HG02571 (cell line): ENCODE results near the gene INTS6.

ENCODE experiments used
- ATAC-seq: cut with Tn5 transposase; IDR thresholded peaks from one replicate; pipeline ENCODE4 v1.9.1; 2021; ENCODE audit warnings: mild to moderate bottlenecking, moderate library complexity; ENCODE audit not compliant: unreplicated experiment

INTS6 gene

DNA sequence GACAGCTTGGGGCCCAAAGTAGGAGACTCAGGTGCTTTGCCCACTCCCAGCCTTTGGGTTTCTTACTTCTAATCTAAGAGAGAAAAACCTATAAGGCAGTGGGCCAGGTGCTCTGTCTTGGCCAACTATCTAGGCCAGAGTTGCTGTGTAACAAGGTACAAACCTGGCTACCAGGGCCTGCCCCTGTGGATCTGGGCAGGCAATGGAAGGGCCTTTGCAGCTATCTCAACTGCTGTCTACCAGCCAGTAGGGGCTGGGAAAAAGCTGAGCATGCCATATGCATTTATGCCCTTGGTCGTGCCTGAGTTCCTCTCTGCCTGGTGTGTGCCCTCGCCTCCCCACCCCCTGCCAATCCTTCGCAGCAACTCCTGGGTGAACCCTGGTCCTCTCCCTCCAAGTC lies 130.0 kb downstream of the INTS6 start:
- ATAC-seq, result no peak

DNA sequence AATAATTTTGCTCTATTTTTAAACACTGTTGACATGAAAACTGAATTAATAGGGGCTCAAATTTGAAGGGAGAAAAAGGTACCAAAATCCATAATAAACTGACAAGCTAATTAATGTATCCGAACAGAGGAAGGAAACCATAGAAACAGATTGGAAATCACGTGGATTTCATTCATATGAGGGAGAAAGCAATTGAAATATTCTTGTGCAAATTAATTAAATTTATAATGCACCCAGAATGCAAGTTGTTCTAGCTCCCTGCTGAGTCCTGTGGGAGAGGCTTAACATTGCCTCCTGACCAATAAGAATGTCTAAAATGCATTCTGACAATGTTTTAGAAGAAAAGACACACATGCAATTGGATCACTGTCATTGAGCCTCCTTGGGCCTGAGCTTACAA lies 131.0 kb downstream of the INTS6 start:
- no peak for ATAC-seq

DNA sequence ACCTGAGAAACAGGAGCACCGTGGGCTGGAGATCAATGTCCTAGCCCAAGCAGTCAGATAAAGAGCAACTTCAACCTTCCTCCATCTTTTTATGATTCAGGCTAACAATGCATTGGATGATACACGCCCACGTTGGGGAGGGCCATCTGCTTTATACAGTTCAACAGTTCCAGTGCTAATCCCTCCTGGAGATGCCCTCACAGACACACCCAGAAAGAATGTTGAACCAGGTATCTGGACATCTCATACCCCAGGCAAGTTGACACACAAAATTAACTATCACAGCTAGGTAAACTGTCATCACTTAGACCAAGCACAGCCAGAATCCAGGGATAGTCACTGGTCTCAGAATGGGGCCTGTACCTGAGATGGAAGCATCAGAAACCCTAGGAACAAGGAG lies 134.0 kb downstream of the INTS6 start:
- ATAC-seq, result no peak

DNA sequence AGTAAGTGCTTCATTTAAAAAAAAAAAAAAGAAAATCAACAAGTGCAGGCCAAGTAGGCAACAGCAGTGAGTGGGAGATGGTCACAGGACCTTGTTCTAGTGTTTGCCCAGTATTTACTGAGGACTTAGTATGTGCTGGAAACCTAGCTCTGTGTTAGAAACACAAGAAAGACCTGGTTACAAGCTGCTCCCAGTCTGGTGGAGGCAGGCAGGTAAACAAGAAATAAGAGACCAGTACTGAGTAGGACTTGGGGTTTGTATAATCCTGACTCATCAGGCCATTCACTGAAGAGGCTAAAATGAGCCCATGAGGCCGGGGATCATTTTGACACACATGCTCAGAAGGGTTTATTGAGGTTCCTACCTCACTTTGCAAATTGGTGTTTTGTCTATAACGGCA lies 134.8 kb downstream of the INTS6 start:
- no peak for ATAC-seq

DNA sequence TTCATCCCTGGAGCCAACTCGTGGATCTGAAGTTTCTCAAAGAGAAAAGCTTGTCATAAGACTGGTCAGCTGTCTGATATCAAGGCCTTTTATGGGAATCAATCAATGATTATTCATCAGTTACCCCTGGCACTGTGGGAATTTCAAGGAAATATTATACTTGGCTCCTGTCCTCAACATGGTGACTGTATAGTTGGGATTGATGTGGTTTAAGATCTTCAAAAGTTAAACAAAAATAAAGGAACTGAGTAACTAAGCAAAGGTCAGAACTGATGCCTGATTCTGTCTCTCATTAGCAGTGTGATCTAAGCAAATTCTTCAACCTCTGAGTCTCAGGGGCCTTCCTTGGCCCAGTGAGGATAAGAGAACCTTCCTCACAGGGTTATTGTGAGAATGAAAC lies 135.6 kb downstream of the INTS6 start:
- ATAC-seq, result no peak

DNA sequence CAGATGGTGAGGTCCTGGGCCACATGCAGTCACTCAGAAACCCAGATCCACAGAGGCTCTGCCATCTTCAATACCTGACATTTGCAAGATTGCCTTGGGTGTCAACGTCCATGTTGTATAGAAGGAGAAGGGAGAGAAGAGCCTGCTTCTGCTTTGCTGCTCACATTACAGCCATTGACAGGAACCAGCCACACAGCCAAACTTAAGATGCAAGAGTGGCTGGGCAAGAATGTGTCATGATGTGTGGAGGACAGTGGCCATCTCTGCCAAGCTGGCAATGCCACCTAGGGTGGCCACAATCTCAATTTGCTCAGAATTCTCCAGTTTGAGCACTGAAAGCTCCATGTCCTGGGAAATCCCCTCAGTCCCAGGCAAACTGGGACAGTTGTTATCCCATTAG lies 139.2 kb downstream of the INTS6 start:
- ATAC-seq, result no peak

DNA sequence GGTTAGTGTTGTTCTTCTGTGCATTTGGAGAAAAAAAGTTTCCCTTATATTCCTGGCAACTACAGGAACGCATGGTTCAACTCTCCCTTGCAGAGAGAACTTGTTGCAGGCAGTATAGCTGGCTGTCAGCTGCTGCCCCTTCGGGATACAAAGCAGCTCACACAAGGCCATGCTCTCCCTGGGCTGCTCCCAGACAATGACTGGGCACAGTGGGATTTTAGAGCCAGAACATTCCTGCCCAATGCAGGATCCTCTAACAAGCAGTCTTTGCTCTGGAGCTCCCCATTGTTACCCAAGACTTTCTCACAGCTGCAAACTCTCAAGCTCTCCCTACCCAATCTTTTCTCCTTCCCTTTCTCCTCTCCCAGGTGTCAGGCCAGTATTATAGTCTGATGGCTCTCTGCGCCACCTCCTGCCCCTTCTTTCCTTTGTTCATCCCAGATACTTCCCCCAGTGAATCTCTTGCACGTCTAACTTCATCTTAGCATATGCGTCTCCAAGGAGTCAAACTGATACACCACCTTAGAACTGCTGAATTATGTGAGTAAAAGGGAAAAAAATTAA lies 140.8 kb downstream of the INTS6 start:
- ATAC-seq, result no peak
